SK-N-MC (cell line): ENCODE data around the gene GALNT14.

Experiments
- EZH2 ChIP-seq: fragments of 200-600 bp; sonication (generic); IDR thresholded peaks from one replicate; pipeline ENCODE4 v1.6.1; 2017; ENCODE audit warnings: antibody characterized with exemption
- POLR2AphosphoS5 ChIP-seq: IDR thresholded peaks from 2 replicates; pipeline ENCODE4 v1.6.1; 2012; ENCODE audit warnings: mild to moderate bottlenecking, low read depth, low read length, borderline replicate concordance

GRCh38 chr2:31138037-31138962 is at the start of gene GALNT14:
- no peak; the same call in none of the 2 replicates for TF ChIP-seq POLR2AphosphoS5
- no peak for TF ChIP-seq EZH2
